HTR-8/SVneo (cell line): ENCODE measurements around the gene CRYBG2.
"Not testable (repeated sequence)": the region's sequence is repeated elsewhere in the genome, so short reads cannot be mapped to it uniquely, and the experiment has no call there.

ENCODE experiments used
- DNase-seq: peaks from one replicate; pipeline ENCODE4 v3.0.0; 2011; ENCODE audit warnings: low spot score, mixed read lengths; ENCODE audit not compliant: insufficient read length
- FAIRE-seq: peaks from 2 replicates; lab custom pipeline; 2011; peaks lifted over from hg19 to GRCh38; lab: Jason Lieb, UNC

The CRYBG2 gene

DNA sequence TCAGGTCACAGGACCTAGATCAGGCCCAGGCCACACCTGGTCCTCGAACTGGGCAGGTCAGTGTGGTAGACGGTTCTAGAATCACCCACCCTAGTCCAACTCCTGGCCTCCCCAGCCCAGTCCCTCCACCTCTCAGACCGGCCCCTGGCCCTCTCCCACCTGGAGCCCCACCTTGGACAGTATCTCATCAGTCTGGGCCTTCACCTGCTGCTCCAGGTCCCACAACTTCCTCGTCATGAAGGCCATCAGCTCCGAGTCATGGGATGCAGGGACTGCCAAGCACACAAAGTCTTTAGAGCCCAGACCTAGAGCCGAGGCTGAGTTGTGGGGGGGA lies 56.2 kb downstream of the CRYBG2 start:
- FAIRE-seq, result no peak
- DNase-seq, result no peak

DNA sequence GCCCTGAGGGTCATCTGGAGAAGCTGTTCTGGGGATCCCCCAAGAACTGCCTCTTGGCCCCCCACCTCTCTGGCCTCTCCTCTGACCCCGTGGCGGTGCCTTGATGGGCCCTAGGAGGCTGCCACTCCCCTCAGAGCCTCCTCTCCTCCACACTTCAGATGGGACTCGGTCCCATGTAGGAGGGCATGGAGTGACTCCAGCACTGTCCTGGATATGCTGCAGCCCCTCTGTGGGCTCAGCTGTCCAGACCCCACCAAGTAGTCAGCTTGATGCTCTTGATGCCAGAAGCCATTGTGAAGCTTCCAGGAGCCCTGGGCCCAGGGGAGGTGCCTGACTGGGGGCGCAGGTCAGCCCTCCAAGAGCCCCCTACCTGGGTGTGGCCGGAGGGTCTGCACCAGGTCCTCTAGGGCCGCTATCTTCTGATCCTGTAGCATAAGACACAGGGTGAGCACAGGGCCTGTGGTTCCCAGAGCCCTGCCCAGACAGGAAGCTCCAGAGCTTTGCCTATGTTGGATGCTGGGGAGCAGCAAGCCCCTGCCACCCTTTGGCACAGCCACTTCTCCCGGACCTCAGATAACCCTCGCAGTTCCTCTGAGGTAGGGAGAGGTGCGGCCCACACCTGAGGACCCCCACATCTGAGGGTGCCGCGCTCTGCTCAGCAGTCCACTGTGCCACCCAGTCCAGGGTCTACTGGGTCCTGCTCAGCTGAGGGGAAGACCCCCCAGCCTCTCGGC lies 56.7 kb downstream of the CRYBG2 start:
- DNase-seq (no peak), FAIRE-seq (no peak)

DNA sequence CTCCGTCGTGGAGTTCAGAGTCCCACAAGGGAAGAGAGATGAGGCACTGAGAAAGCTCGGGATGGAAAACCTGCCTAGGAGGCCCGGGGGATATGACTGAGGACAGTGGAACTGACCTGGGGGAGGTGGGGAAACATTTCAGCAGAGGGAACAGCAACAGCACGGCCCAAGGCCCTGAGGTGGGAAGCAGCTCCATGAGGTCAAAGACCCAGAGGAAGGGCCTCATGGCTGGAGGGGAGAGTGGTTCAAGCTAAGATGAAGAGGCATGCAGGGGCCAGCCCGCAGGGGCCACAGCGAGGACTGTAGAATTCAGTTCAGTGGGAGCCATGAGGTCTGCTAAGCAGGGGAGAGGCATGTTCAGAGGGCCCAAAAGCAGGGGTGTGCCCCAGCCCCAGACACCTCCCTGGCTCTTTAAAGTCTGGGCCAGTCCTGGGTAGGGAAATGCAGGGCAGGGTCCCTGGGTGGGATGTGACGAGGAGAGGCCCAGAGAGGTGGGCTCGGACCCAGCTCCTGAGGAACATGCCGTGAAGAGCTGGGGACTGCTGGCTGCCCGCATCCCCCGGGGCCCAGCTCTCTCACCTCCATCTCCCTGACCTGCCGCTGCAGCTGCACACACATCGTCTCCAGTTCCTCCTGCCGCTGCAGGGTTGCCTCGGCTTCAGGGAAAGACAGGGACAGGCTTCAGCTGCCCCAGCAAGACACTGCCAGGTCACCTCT lies 57.4 kb downstream of the CRYBG2 start:
- FAIRE-seq (no peak), DNase-seq (no peak)

DNA sequence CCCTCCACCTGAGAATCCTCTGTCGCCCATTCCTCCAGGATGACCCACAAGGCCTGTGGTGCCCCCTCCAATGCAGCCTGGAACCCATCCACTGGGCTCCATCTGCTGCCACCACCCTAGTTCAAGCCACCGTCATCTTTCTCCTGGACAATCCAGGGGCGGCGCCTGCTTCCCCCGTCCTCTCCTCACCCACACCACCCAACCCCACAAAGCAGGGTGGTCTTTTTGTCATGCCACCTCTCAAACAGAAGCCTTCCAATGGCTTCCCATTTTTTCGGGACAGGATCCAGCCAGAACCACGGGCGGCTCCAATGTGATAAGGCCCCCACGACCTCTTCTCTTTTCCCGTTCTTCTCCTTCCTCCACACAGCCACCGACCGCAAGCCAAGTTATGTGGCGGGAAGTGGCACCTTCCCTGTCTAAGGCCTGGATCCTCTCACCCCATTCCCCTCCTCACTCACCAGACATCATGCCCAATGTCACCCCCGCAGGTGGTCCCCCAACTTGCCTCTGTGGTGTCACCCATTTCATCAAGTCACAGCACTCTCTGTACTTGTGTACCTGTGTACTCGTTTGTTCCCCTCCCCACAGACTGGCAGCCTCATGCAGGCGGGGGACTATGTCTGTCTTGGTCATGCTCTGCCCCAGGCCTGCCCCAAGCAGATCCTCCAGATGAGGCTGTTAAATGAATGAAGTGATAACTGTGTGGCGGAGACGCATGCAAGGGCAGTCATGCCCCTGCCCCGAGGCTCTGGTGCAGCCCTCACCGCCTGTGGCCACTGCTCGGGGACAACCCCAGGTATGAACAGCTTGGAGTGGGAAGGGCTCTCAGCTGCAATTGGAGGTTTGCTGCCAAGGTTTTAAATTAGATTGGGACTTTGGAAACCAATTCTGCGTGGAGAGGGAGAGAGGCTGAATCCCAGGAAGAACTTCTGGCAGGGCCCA lies 58.5 kb downstream of the CRYBG2 start:
- DNase-seq, result no peak
- no peak for FAIRE-seq

DNA sequence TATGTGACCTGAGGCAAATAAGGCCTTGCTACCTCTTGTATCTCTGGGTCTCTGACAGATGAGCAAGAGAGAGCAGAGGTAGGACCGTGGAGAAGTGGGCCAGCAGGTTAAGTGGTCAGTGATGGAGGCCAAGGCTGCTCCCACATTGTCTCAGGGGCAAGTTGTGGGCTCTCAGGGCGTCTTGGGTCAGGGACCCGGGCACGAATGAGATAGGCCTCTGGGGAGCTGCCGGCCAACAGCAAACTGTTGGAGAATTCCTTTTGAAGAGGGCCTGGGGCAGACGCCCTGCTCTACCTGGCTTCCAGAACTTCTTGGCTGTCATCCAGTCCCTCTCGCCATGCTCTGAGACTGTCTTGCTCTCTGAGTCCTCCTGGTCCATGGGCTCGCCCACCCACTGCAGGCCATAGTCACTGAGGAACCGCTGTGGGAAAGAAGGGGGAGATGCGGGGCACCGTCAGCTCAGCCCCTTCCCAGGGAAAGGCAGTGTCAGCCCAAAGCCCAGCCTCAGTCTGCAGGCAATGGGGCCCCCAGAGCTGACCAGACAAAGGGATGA lies 59.9 kb downstream of the CRYBG2 start:
- no peak for FAIRE-seq
- no peak for DNase-seq

DNA sequence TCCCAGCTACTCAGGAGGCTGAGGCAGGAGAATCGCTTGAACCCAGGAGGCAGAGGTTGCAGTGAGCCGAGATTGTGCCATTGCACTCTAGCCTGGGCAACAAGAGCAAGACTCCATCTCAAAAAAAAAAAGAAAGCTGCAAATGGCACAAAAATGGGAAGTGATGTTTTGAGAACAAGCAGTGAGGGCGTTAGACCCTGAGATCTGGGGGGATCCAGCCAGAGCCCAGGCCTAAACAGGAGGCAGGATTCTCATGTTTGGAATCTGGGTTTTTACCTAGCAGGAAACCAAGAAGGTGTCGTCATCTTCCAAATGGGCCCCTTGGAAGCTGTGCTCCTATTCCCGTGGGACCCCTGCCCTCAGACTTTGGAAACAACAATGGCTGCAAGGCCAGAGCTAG lies 61.2 kb downstream of the CRYBG2 start:
- not testable (repeated sequence) for FAIRE-seq, DNase-seq

DNA sequence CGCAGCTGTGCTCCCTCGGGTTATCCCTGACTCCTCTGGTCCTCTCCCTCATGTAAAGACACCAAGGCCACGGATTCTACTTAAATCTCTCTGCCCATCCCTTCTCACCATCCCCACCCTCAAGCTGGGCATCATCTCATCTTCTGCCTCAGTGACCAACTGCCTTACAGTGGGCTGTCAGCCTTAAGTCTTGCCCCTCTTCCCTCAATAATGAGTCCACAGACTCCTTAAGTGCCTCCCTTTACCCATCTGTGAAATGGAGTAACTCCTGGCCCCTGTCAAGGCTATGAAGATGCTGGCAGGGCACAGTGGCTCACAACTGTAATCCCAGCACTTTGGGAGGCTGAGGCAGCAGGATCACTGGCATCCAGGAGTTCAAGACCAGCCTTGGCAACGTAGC lies 62.0 kb downstream of the CRYBG2 start:
- FAIRE-seq, result no peak

DNA sequence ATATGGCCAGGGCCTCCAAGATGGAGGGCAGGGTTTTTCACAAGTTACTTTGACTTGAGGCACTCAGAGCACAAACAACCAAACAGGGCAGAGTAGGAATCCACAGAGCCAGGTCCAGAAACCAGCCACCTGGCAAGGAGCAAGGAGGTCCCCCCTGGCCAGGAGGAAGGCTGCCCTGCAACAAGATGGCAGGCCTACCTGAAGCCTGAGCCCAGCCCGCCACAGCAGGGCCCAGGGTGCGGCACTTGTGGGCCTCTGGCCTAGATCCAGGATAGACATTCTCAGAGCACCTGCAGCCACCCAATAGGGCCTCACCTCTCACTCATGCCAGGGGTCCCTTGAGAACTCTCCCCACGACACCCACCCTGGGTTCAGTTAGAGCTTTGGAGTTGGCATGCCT lies 62.5 kb downstream of the CRYBG2 start:
- FAIRE-seq, result no peak
- no peak for DNase-seq

More for the DNA sequence above, 62.0 kb downstream of the CRYBG2 start:
- no peak for DNase-seq

DNA sequence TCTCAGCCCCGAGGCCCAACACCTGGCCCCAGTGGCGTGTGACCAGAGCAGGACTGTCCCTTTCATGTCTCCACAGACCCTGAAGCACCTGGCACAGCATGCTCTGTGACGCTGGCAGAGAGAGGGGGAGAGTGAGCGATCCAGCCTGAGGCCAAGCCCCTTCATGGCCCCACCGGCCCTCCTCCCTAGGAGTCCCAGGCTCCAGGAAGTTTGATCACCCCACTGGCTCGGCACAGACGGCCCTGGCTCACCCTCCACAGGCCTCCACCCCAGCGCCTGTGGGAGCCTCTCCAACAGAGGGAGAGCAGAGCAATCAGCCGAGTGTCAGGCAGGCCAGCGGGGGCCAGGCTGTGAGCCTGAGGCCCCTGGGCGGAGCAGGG lies 63.1 kb downstream of the CRYBG2 start:
- DNase-seq, result no peak
- no peak for FAIRE-seq

DNA sequence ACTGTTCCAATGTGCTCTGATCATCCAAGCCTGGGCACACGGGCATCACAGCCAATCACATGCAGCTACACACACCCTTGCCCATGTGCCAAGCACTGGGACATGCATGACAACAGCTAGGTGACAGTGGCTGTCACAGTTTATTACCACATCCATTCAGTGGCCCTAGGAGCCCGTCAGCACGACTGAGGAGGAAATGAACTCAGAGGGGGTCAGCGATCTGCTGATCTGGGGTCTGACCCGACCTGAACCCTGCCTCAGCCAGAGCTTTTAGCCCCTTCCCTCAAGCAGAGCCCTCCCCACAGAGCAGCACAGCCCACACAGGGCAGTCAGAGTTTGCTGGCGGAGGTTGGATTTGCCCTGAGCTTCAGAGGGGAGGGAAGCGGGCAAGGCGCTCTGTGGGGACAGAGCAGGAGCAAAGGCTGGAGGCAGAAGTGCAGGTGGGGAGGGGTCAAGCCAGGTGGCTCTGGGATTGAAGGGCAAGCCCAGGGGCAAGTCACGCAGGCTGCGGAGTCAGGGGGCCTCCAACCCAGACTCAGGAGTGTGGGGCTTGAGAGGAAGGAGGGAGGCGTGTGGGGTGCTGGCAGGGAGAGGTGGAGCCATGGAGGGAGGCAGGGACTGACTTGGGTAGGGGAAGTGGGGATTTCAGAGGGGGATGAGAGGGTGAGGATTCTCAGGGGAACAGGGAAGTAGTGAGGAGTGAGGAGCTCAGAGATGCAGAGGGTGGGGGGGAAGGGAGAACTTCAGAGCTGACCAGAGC lies 63.6 kb downstream of the CRYBG2 start:
- no peak for DNase-seq
- no peak for FAIRE-seq

DNA sequence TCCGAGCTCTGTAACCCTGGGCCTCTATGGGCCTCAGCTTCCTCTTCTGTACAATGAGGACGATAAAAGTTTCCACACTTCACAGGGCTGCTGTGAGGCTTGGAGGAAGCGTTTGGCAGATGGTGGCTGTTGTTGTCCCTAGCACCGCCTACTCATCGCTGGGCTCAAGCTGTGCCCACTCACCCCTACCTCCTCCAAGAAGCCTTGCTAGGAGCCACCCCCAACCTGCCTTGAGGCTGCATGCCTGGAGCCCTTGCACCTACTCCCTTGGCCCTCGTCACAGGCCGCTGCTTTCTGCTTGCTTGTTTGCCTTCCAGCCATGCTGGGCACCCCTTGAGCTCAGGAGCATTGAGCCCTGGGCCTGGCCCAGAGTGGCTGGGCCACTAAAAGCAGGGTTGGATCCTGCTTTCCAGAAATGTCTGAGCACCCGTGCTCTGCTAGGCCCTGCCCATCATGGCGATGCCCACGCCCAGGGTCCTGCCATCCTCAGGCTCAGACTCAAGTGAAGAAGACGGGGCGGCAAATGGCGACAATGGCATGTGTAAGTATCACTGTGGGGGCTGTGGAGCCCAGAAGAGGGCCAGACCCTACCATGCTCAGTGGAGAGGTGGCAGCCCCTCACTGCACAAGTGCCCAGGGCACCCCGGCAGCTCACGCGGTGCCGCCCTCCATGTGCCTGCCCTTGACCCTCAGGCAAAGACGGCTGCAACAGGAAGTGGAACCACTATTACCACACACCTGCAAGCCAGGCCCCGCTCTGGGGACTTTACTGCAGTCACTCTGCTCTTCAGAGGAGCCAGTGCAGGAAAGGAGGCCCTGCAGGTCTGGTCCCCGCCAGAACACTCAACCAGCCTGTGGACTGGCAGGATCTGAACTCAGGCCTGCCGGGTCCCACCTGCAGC lies 64.5 kb downstream of the CRYBG2 start:
- FAIRE-seq (no peak), DNase-seq (no peak)

DNA sequence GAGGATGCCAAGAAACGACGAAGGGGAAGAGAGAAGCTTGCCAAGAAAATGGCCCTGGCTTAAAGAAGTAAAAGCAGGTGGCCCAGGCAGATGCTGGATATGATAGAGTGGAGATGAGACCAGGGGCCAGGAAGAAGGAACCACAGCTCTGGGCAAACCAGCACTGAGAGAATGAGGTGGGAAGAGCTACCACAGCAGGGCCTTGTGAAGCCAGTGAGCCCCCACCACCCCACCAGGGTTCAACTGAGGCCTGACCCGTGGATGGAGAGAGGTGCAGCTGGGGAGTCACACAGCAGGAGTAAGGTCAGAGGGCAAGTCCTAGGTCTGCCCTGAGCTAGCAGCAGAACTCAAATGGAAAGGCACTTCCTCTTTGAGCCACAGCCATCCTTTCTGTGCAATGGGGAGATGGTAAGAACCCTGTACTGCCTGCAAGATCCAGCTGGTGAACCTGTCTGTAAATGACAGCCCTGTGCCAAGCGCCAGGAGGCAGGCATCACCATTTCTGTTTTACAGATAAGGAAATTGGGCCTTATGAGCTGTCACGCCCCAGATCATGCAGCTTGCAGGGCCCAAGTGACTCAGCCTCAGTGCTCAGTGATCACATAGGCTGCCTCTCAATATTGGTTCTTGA lies 65.5 kb downstream of the CRYBG2 start:
- no peak for DNase-seq
- no peak for FAIRE-seq

DNA sequence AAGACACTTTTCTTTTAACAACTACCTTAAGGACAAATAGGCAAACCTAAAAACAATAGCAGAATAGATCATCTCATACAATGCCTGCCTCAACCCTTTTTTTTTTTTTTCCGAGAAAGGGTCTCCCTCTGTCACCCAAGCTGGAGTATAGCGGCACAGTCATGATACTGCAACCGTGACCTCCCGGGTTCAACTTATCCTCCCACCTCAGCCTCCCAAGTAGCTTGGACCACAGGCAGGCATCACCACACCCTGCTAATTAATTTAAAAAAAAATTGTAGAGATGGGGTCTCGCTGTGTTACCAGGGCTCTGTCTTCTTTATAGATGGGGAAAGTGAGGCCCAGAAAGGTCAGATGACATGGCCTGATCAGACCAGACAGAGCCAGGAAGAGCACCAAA lies 66.1 kb downstream of the CRYBG2 start:
- no peak for DNase-seq
- FAIRE-seq, result no peak

DNA sequence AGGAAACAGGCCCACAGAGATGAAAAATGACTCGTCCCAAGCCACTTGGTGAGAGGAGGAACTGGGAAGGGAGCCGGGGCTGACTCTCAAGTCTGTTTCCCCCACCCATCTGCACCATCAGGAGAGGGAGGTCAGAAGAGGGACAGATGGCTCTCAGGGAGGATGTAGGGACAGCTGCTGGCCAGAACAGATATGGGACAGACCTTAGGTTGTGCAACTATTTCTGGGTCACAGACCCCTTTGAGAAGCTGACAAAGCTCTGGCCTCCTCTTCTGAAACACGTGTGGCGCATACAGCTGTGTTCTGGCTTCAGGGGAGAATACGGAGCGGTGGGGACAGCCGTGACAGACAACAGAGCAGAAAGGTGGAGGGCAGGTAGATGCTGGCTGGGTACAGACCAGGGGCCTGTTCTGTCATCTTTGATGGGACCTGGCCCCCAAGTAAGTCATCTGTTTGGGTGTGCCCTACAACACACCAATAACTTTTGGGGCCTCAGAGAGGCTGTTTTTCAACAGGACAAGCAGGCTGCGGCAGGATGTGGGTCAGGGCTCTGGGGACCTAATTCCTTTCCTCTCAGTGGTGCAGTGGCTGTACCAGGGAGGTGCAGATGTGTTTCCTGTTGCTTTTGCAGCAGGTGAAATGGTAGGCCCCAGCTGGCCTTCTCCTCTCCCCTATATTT lies 66.8 kb downstream of the CRYBG2 start:
- no peak for FAIRE-seq
- no peak for DNase-seq

DNA sequence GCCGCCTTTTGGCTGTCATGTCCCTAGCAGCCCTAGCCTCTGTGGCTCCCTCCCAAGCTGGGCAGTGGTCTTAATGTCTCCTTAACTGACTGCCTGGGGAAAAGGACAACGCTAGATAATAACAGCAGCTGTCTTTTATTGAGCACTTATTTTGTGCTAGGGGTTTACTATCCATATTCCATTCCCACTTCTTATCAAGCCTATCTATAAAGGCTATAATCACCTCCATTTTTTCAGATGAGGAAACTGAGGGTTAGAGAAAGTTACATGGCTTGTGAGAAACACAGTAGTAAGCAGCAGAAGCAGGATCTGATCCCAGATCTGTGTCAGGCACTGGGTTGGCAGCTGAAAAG lies 67.9 kb downstream of the CRYBG2 start:
- FAIRE-seq (no peak), DNase-seq (no peak)

DNA sequence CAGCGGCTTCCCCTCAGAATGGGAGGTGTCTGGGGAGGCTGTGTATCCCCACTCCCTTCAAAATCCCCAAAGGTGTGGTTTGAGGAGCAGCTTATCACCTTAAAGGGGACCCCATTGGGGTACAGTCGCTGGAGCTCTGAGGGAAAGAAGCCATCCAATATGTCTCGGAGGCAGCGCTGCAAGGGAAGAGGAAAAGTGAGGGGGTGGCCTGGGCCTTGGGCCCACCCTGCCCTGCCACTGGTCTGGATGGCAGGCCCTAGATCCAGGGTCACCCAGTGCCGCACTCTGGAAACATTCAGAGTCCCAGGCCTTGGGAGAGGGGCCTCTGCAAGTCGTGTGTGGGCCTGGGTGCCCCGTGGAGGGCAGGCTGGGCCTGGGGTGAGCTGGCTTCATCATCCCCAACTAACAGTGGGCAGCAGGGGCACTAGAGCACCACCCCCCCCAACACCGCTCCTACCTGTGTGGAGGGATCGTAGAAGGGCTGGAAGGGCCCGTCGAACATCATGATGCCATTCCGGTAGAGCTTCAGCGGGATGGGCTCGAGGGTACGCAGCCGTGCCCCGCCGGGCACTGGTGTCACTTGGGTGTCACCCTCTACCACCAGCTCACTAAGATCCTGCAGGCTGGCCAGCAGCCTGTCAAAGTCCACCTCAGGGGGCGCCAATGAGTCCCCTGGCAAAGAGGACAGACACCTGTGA lies 68.4 kb downstream of the CRYBG2 start:
- DNase-seq (no peak), FAIRE-seq (no peak)

DNA sequence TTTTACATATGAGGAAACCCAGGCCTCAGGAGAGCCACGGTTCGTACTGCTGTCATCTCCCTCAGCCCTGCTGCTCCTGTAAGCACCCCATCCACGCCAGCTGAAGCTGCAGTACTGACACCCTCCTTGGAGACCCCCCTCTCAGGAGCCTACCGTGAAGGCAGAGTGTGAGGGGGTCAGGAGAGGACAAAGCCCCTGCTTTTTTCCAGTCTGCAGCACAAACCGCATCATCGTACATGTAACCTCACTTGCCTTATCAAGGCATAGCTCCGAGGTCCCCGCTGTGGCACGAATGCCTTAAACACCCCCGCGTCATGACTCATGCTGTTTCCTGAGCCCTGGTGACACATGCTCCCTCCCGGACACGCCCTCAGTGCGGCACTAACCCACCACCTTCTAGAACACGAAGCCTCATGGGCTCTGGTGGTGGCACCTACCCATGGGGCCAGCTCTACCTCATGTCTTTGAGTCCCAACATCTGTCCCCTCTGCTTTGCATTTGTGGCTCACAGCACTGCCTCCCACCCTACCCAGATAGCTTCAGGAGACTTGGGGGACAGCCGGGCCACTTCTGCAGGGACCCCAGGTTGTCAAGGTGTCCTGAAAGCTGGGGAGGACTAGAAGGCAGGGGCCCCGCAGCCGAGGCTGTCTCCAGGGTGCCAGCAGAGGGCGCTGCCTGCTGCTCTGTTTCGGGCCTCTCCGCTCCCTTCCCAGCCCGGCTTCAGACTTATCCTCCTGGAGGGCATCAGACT lies 69.2 kb downstream of the CRYBG2 start:
- peak; percentile 54 for FAIRE-seq

More for the DNA sequence above, 69.2 kb downstream of the CRYBG2 start:
- peak; percentile 84 for DNase-seq
